GM19238 (cell line): Measurements from ENCODE around the gene NPPC.
"Not testable (repeated sequence)": the region's sequence is repeated elsewhere in the genome, so short reads cannot be mapped to it uniquely, and the experiment has no call there.

ENCODE experiments used
- DNase-seq: peaks from one replicate; pipeline ENCODE4 v3.0.0; 2011; ENCODE audit warnings: low spot score; ENCODE audit not compliant: insufficient read length

NPPC gene

GRCh38 chr2:231887756-231888155 lies 38.4 kb downstream of the NPPC start:
- no peak for DNase-seq

GRCh38 chr2:231886071-231886681 lies 40.0 kb downstream of the NPPC start:
- no peak for DNase-seq

DNA sequence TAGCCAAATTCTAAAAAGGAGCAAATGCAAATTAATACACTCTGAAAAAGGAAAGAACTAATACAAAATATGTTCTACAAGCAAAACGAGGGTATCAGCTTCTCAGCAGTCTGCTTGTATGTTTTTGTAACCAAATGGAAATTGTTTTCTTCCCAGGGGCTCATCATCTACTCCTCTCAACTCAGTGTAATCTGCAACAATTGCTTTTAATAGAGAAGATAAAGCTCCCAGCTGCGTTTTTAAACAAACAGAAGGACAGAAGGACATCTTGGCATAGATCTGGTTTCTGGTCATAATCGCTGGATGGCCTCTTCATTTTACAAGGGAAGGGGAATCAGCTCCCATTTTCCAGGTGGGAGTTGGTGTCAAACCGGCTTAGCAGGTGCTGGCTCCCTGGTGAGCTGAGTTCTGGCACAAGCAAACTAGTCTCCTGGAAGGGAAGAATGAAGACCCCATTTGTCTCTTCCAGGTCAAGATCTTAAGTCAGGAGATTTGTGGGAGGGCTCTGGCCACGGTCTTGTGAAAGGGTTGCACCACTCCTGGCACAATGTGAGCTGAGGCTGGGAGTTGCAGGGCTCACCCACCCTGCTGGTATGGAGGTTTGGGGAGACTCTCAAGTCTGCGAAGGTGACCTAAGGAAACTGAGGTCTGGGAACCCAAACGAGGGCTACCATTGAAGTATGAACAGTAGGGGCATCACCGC lies 41.6 kb downstream of the NPPC start:
- no peak for DNase-seq

GRCh38 chr2:231883468-231883881 lies 42.7 kb downstream of the NPPC start:
- DNase-seq: no peak

DNA sequence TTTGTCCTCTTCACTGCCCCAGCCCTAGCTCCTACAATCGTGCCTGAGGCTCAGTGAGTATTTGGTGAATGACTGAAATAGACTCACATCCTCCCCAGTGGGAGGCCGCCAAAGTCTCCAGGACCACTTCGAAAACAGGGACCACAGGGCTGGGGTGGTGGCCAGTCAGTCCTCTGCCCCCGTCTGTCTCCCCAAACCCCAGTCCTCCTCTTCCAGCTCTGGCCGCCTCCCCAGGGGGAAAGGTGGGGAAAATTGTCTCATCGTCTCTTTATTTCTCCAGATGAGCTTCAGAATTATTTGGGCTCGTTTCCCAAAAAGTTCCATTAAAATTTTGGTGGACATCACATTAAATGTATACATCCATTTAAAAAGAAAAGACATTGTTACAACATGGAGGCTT lies 43.5 kb downstream of the NPPC start:
- no peak for DNase-seq

DNA sequence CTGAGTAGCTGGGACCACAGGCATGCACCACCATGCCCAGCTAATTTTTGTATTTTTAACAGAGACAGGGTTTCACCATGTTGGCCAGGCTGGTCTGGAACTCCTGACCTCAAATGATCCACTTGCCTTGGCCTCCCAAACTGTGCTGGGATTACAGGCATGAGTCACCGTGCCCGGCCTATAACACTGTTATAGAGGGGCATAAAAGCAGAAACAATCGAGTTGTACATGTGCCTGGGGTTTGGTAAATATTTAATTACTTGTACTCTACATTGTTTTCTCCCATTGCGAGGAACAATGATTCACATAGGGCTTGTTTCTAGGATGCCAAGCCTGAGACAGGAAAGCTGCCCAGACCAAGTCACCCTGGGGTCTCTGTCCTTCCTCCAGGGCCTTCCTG lies 45.8 kb downstream of the NPPC start:
- not testable (repeated sequence) for DNase-seq

GRCh38 chr2:231879216-231879615 lies 47.0 kb downstream of the NPPC start:
- DNase-seq: no peak

GRCh38 chr2:231877533-231878456 lies 48.4 kb downstream of the NPPC start:
- no peak for DNase-seq

- no peak for DNase-seq
Measured at GRCh38 chr2:231874944-231875343, 51.3 kb downstream of the NPPC start.
